Activated T-helper 2 cell treated with anti-CD3 and anti-CD28 coated beads, Interferon-gamma antibody, Interleukin-2, Interleukin-4, amounts not matched to agents 10 μg/mL and 5 μg/mL and 100 μg/mL, durations not matched to agents 14 hours and 24 hours and 36 hours (primary cell): ENCODE data around the gene VSIG2. TPM values are rescaled to one million over a fixed set of nuclear protein-coding genes. Genes with fewer than 3 reads are reported as not detected.

Experiments
- DNase-seq: peaks from one replicate; pipeline ENCODE4 v3.0.0; 2021; ENCODE audit warnings: low spot score
- H3K27ac Mint-ChIP-seq: one replicate; pipeline ENCODE4 v1.8.0; 2021; ENCODE audit warnings: mixed read lengths
- H3K27me3 Mint-ChIP-seq: one replicate; pipeline ENCODE4 v1.8.0; 2021; ENCODE audit warnings: low read depth, mixed read lengths
- H3K36me3 Mint-ChIP-seq: one replicate; pipeline ENCODE4 v1.8.0; 2021; ENCODE audit warnings: low read depth, mixed read lengths
- H3K4me1 Mint-ChIP-seq: one replicate; pipeline ENCODE4 v1.8.0; 2021; ENCODE audit warnings: low read depth, mixed read lengths
- H3K4me3 Mint-ChIP-seq: one replicate; pipeline ENCODE4 v1.8.0; 2021; ENCODE audit warnings: low read depth, mild to moderate bottlenecking, moderate library complexity, mixed read lengths
- H3K9me3 Mint-ChIP-seq: one replicate; pipeline ENCODE4 v1.8.0; 2021; ENCODE audit warnings: mixed read lengths
- intact Hi-C: fragments of 100-400 bp; cut with micrococcal nuclease; formaldehyde crosslinking; loops from one replicate; pipeline ENCODE4 v1.15.1; 2023
- total RNA-seq: library from RNA; stranded (reverse); gene quantifications from 2 replicates; pipeline ENCODE4 v1.2.3, GENCODE V29; 2022

VSIG2 gene
- not detected in 2 replicates for total RNA-seq

GRCh38 chr11:124751741-124752470 lies at the start of gene VSIG2:
VSIG2 (minus strand) TSS chr11:124752255; CDS start chr11:124752137, 118 bp downstream.
- Mint-ChIP-seq H3K9me3 (no peaks in the 10 kb centered on the region), H3K27me3 (peaks cover 15% of the 10 kb centered on the region), H3K4me3 (no peak within 1 kb of the TSS), H3K27ac (no peak within 1 kb of the TSS), H3K4me1 (peaks cover 12% of the 10 kb centered on the region), H3K36me3 (no peaks in the 10 kb centered on the region)
- intact Hi-C loops, result no loop called here
- no peak for DNase-seq

GRCh38 chr11:124801014-124801413 lies 49.0 kb upstream of the VSIG2 start:
- Mint-ChIP-seq H3K27me3 (peaks cover 11% of the 10 kb centered on the region), H3K36me3 (peaks cover 8% of the 10 kb centered on the region), H3K27ac (peak overlapping the region; percentile 76), H3K4me1 (peaks cover 27% of the 10 kb centered on the region), H3K9me3 (no peaks in the 10 kb centered on the region), H3K4me3 (peak overlapping the region; percentile 79)
- intact Hi-C loops, result loop anchor here (2.0 to 5.0 kb wide), 2 partner anchors 38 to 179 kb away; partner anchors contain the start of genes ESAM and TBRG1
- no peak for DNase-seq

GRCh38 chr11:124800226-124800929 lies 48.3 kb upstream of the VSIG2 start, which contains the start of gene MSANTD2:
MSANTD2 (minus strand) TSS chr11:124800406; CDS start chr11:124800380, 26 bp downstream.
- peaks cover 11% of the 10 kb centered on the region for H3K27me3 Mint-ChIP-seq
- peak; percentile 76 for DNase-seq
- H3K4me1 Mint-ChIP-seq, result peaks cover 27% of the 10 kb centered on the region
- H3K9me3 Mint-ChIP-seq, result no peaks in the 10 kb centered on the region
- peak within 1 kb of the TSS; percentile 80 for H3K27ac Mint-ChIP-seq
- H3K36me3 Mint-ChIP-seq, result peaks cover 8% of the 10 kb centered on the region
- intact Hi-C loops, result loop anchor here (1.0 to 5.0 kb wide), 5 partner anchors 37 to 178 kb away; partner anchors contain the start of genes ESAM, SIAE, SPA17 and TBRG1
- peak within 1 kb of the TSS; percentile 92 for H3K4me3 Mint-ChIP-seq

- no peaks in the 10 kb centered on the region for H3K9me3 Mint-ChIP-seq
- intact Hi-C loops, result loop anchor here (1.0 to 5.0 kb wide), 6 partner anchors 37 to 177 kb away; partner anchors contain the start of genes ESAM, SIAE, SPA17 and TBRG1
- H3K4me1 Mint-ChIP-seq, result peaks cover 29% of the 10 kb centered on the region
- peaks cover 8% of the 10 kb centered on the region for H3K36me3 Mint-ChIP-seq
- H3K27me3 Mint-ChIP-seq, result peaks cover 8% of the 10 kb centered on the region
- H3K27ac Mint-ChIP-seq, result peak overlapping the region; percentile 80
- peak overlapping the region; percentile 92 for H3K4me3 Mint-ChIP-seq
- peak; percentile 38 for DNase-seq
These were observed 47.5 kb upstream of the VSIG2 start for GRCh38 chr11:124799348-124800225.

- H3K4me1 Mint-ChIP-seq, result peaks cover 29% of the 10 kb centered on the region
- peak overlapping the region; percentile 80 for H3K27ac Mint-ChIP-seq
- H3K4me3 Mint-ChIP-seq, result peak overlapping the region; percentile 92
- DNase-seq, result no peak
- peaks cover 8% of the 10 kb centered on the region for H3K36me3 Mint-ChIP-seq
- intact Hi-C loops, result loop anchor here (2.0 kb wide), 1 partner anchor 52 kb away; no protein-coding TSS in a partner anchor
- peaks cover 8% of the 10 kb centered on the region for H3K27me3 Mint-ChIP-seq
- no peaks in the 10 kb centered on the region for H3K9me3 Mint-ChIP-seq
These were observed 46.9 kb upstream of the VSIG2 start for GRCh38 chr11:124798991-124799347.

GRCh38 chr11:124796312-124796711 lies 44.3 kb upstream of the VSIG2 start:
- DNase-seq, result no peak
- Mint-ChIP-seq H3K4me3 (no peak overlapping the region), H3K4me1 (peaks cover 43% of the 10 kb centered on the region), H3K27ac (no peak overlapping the region), H3K9me3 (no peaks in the 10 kb centered on the region), H3K27me3 (no peaks in the 10 kb centered on the region), H3K36me3 (peaks cover 8% of the 10 kb centered on the region)
- intact Hi-C loops, result no loop called here

GRCh38 chr11:124793466-124794278 lies 41.6 kb upstream of the VSIG2 start:
- Mint-ChIP-seq H3K4me1 (peaks cover 40% of the 10 kb centered on the region), H3K4me3 (no peak overlapping the region), H3K9me3 (no peaks in the 10 kb centered on the region), H3K27me3 (no peaks in the 10 kb centered on the region), H3K36me3 (peaks cover 5% of the 10 kb centered on the region), H3K27ac (no peak overlapping the region)
- DNase-seq, result no peak
- intact Hi-C loops, result loop anchor here (2.0 kb wide), 1 partner anchor 31 kb away; the partner anchor contains the start of gene ESAM

GRCh38 chr11:124791626-124792341 lies 39.7 kb upstream of the VSIG2 start:
- Mint-ChIP-seq H3K4me3 (no peak overlapping the region), H3K9me3 (no peaks in the 10 kb centered on the region), H3K27me3 (no peaks in the 10 kb centered on the region), H3K27ac (no peak overlapping the region), H3K36me3 (no peaks in the 10 kb centered on the region), H3K4me1 (peaks cover 32% of the 10 kb centered on the region)
- intact Hi-C loops, result loop anchor here (2.0 kb wide), 1 partner anchor 29 kb away; the partner anchor contains the start of gene ESAM
- DNase-seq, result no peak

GRCh38 chr11:124788521-124788920 lies 36.5 kb upstream of the VSIG2 start:
- no peaks in the 10 kb centered on the region for H3K36me3 Mint-ChIP-seq
- H3K4me1 Mint-ChIP-seq, result peaks cover 27% of the 10 kb centered on the region
- H3K4me3 Mint-ChIP-seq, result no peak overlapping the region
- H3K9me3 Mint-ChIP-seq, result no peaks in the 10 kb centered on the region
- no peak overlapping the region for H3K27ac Mint-ChIP-seq
- intact Hi-C loops, result no loop called here
- no peaks in the 10 kb centered on the region for H3K27me3 Mint-ChIP-seq
- DNase-seq, result no peak

GRCh38 chr11:124784051-124784450 lies 32.0 kb upstream of the VSIG2 start:
- no peak overlapping the region for H3K4me3 Mint-ChIP-seq
- H3K36me3 Mint-ChIP-seq, result no peaks in the 10 kb centered on the region
- no peaks in the 10 kb centered on the region for H3K9me3 Mint-ChIP-seq
- no peaks in the 10 kb centered on the region for H3K27me3 Mint-ChIP-seq
- no peak overlapping the region for H3K27ac Mint-ChIP-seq
- intact Hi-C loops, result no loop called here
- peaks cover 1% of the 10 kb centered on the region for H3K4me1 Mint-ChIP-seq
- DNase-seq, result no peak

- no peak for DNase-seq
- Mint-ChIP-seq H3K4me3 (no peak overlapping the region), H3K27me3 (no peaks in the 10 kb centered on the region), H3K36me3 (peaks cover 6% of the 10 kb centered on the region), H3K27ac (no peak overlapping the region), H3K4me1 (peaks cover 1% of the 10 kb centered on the region), H3K9me3 (no peaks in the 10 kb centered on the region)
- intact Hi-C loops, result no loop called here
These were observed 30.9 kb upstream of the VSIG2 start for GRCh38 chr11:124783002-124783401.
